ENCODE data around the gene OSBPL6. TPM values are rescaled to one million over a fixed set of nuclear protein-coding genes. Genes with fewer than 3 reads are reported as not detected.
A peak's percentile ranks its signal among the peaks of the same experiment; 100 is the strongest.

The OSBPL6 gene
- total RNA-seq, 1 donor from 2014 or later = 20.6 TPM

- DNase-seq (ENCODE audit: low read depth) = no peak
Measured at GRCh38 chr2:178238154-178238521, 43.8 kb downstream of the OSBPL6 start.

GRCh38 chr2:178238750-178239149, 44.4 kb downstream of the OSBPL6 start:
- DNase-seq (ENCODE audit: low read depth) = no peak

- peak; percentile 89 for DNase-seq (ENCODE audit: low read depth)
Measured at GRCh38 chr2:178241844-178242551, 47.7 kb downstream of the OSBPL6 start.

- no peak for DNase-seq (ENCODE audit: low read depth)
Measured at GRCh38 chr2:178242552-178242883, 48.2 kb downstream of the OSBPL6 start.

GRCh38 chr2:178243961-178244360, 49.6 kb downstream of the OSBPL6 start:
- DNase-seq (ENCODE audit: low read depth) = no peak

GRCh38 chr2:178244777-178245176, 50.5 kb downstream of the OSBPL6 start:
- peak; percentile 24 for DNase-seq (ENCODE audit: low read depth)

- peak; percentile 74 for DNase-seq (ENCODE audit: low read depth)
Measured at GRCh38 chr2:178246696-178247095, 52.4 kb downstream of the OSBPL6 start.

GRCh38 chr2:178247250-178247649, 52.9 kb downstream of the OSBPL6 start:
- DNase-seq (ENCODE audit: low read depth) = peak; percentile 75

GRCh38 chr2:178250429-178250828, 56.1 kb downstream of the OSBPL6 start:
- DNase-seq (ENCODE audit: low read depth) = no peak

GRCh38 chr2:178251151-178251955, 57.0 kb downstream of the OSBPL6 start:
- DNase-seq (ENCODE audit: low read depth) = no peak

- DNase-seq (ENCODE audit: low read depth) = peak; percentile 70
Measured at GRCh38 chr2:178256382-178257042, 62.2 kb downstream of the OSBPL6 start.

- no peak for DNase-seq (ENCODE audit: low read depth)
Measured at GRCh38 chr2:178257127-178257526, 62.8 kb downstream of the OSBPL6 start.

- peak; percentile 48 for DNase-seq (ENCODE audit: low read depth)
Measured at GRCh38 chr2:178258916-178259315, 64.6 kb downstream of the OSBPL6 start.

- peak; percentile 51 for DNase-seq (ENCODE audit: low read depth)
Measured at GRCh38 chr2:178263159-178263860, 69.0 kb downstream of the OSBPL6 start.

- DNase-seq (ENCODE audit: low read depth) = no peak
Measured at GRCh38 chr2:178264211-178264610, 69.9 kb downstream of the OSBPL6 start.

- no peak for DNase-seq (ENCODE audit: low read depth)
Measured at GRCh38 chr2:178265851-178266250, 71.5 kb downstream of the OSBPL6 start.

GRCh38 chr2:178266445-178266844, 72.1 kb downstream of the OSBPL6 start:
- DNase-seq (ENCODE audit: low read depth) = peak; percentile 85

- no peak for DNase-seq (ENCODE audit: low read depth)
Measured at GRCh38 chr2:178267660-178268059, 73.3 kb downstream of the OSBPL6 start.

- DNase-seq (ENCODE audit: low read depth) = no peak
Measured at GRCh38 chr2:178268435-178268834, 74.1 kb downstream of the OSBPL6 start.

- DNase-seq (ENCODE audit: low read depth) = no peak
Measured at GRCh38 chr2:178269438-178270224, 75.3 kb downstream of the OSBPL6 start.

- DNase-seq (ENCODE audit: low read depth) = peak; percentile 24
Measured at GRCh38 chr2:178270338-178270737, 76.0 kb downstream of the OSBPL6 start.
